ENCODE data around the gene DENND1A.
A peak's percentile ranks its signal among the peaks of the same experiment; 100 is the strongest.

The DENND1A gene

GRCh38 chr9:123717581-123718175 is 212.2 kb downstream of the DENND1A start:
- DNase-seq: no peak

- DNase-seq: no peak
Measured at GRCh38 chr9:123716339-123716945, 213.5 kb downstream of the DENND1A start.

- no peak for DNase-seq
Measured at GRCh38 chr9:123715258-123715657, 214.7 kb downstream of the DENND1A start.

GRCh38 chr9:123713282-123713681 is 216.6 kb downstream of the DENND1A start:
- no peak for DNase-seq

GRCh38 chr9:123712399-123712798 is 217.5 kb downstream of the DENND1A start:
- DNase-seq: no peak

- no peak for DNase-seq
Measured at GRCh38 chr9:123710299-123710698, 219.6 kb downstream of the DENND1A start.

- DNase-seq: no peak
Measured at GRCh38 chr9:123702483-123702882, 227.4 kb downstream of the DENND1A start.

- no peak for DNase-seq
Measured at GRCh38 chr9:123697686-123698085, 232.2 kb downstream of the DENND1A start.

- no peak for DNase-seq
Measured at GRCh38 chr9:123696476-123696875, 233.4 kb downstream of the DENND1A start.

- DNase-seq: no peak
Measured at GRCh38 chr9:123695386-123695785, 234.5 kb downstream of the DENND1A start.

GRCh38 chr9:123691765-123692303 is 238.1 kb downstream of the DENND1A start:
- DNase-seq: no peak

- no peak for DNase-seq
Measured at GRCh38 chr9:123689701-123690428, 240.1 kb downstream of the DENND1A start.

- no peak for DNase-seq
Measured at GRCh38 chr9:123687246-123687751, 242.6 kb downstream of the DENND1A start.

- DNase-seq: no peak
Measured at GRCh38 chr9:123686829-123687192, 243.1 kb downstream of the DENND1A start.

- no peak for DNase-seq
Measured at GRCh38 chr9:123686131-123686828, 243.6 kb downstream of the DENND1A start.

- no peak for DNase-seq
Measured at GRCh38 chr9:123685489-123686083, 244.3 kb downstream of the DENND1A start.

- DNase-seq: no peak
Measured at GRCh38 chr9:123684393-123685149, 245.4 kb downstream of the DENND1A start.

- no peak for DNase-seq
Measured at GRCh38 chr9:123682746-123683145, 247.2 kb downstream of the DENND1A start.

- no peak for DNase-seq
Measured at GRCh38 chr9:123680352-123680751, 249.6 kb downstream of the DENND1A start.

GRCh38 chr9:123679330-123679987 is 250.5 kb downstream of the DENND1A start:
- DNase-seq: peak; percentile 15 to 32

GRCh38 chr9:123678878-123679329 is 251.0 kb downstream of the DENND1A start:
- no peak for DNase-seq

Measured in CD4-positive, alpha-beta T cell treated with Interleukin-4 for 1 hour (primary cell).